LNCAP (cell line): ENCODE results near the gene RNF130.

Source experiments
- CTCF ChIP-seq: fragments of 450-650 bp; IDR thresholded peaks from 2 replicates; pipeline ENCODE4 v1.5.1; 2017; ENCODE audit warnings: mild to moderate bottlenecking

The RNF130 gene

GRCh38 chr5:180054226-180054625, 17.3 kb downstream of the RNF130 start:
- no peak for TF ChIP-seq CTCF

- TF ChIP-seq CTCF = no peak
Observed at GRCh38 chr5:180053061-180053602, 18.4 kb downstream of the RNF130 start.

- no peak for TF ChIP-seq CTCF
Observed at GRCh38 chr5:180052211-180052818, 19.2 kb downstream of the RNF130 start.

- TF ChIP-seq CTCF = no peak
Observed at GRCh38 chr5:180050121-180050940, 21.2 kb downstream of the RNF130 start.

GRCh38 chr5:180049185-180049548, 22.4 kb downstream of the RNF130 start:
- TF ChIP-seq CTCF = no peak

- no peak for TF ChIP-seq CTCF
Observed at GRCh38 chr5:180047667-180048066, 23.9 kb downstream of the RNF130 start.

- TF ChIP-seq CTCF = no peak
Observed at GRCh38 chr5:180046656-180047055, 24.9 kb downstream of the RNF130 start.
